ENCODE data around the gene LATS1. TPM values are rescaled to one million over a fixed set of nuclear protein-coding genes. Genes with fewer than 3 reads are reported as not detected.

Gene LATS1
- total and polyA plus RNA-seq, 8 donors, result 3.8 to 109 (median 18.8) TPM

DNA sequence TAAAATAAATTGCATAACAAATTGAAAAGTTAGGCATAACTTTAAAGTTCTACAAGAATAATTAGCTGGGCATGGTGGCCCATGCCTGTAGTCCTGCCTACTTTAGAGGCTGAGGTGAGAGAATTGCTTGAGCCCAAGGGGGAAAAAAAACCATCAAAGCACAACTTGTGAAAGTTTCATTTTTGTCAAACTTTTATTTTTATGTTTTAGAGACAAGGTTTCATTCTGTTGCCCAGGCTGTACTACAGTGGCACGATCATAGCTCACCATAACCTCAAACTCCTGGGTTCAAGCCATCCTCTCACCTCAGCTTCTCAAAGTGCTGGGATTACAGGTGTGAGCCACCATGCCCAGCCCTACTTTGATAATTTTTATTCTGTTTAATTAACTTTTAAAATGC lies 83.6 kb downstream of the LATS1 start:
- H3K9me3 ChIP-seq, result no peaks in the 10 kb centered on the region
- no peak for DNase-seq
- no peak overlapping the region for H3K27ac ChIP-seq
- no peak overlapping the region for H3K4me3 ChIP-seq
- intact Hi-C loops (cut with DNase I; ENCODE audit: low total_unique reads), result no loop called here
- peaks cover 0 to 4% (median 0%) of the 10 kb centered on the region in 4 donors for H3K4me1 ChIP-seq
- no peaks in the 10 kb centered on the region for H3K27me3 ChIP-seq
- peaks cover 4 to 59% (median 41%) of the 10 kb centered on the region in 4 donors for H3K36me3 ChIP-seq
- 92 to 100% (median 100%) methylated on average over 1 of the region's 1 CpG for WGBS, 5 donors
- TF ChIP-seq POLR2A (IDR thresholded peaks at IDR 0.05) (no peak), POLR2AphosphoS5 (IDR thresholded peaks at IDR 0.05) (no peak), EP300 (IDR thresholded peaks at IDR 0.05) (no peak)
- TF ChIP-seq, protein P1, sequence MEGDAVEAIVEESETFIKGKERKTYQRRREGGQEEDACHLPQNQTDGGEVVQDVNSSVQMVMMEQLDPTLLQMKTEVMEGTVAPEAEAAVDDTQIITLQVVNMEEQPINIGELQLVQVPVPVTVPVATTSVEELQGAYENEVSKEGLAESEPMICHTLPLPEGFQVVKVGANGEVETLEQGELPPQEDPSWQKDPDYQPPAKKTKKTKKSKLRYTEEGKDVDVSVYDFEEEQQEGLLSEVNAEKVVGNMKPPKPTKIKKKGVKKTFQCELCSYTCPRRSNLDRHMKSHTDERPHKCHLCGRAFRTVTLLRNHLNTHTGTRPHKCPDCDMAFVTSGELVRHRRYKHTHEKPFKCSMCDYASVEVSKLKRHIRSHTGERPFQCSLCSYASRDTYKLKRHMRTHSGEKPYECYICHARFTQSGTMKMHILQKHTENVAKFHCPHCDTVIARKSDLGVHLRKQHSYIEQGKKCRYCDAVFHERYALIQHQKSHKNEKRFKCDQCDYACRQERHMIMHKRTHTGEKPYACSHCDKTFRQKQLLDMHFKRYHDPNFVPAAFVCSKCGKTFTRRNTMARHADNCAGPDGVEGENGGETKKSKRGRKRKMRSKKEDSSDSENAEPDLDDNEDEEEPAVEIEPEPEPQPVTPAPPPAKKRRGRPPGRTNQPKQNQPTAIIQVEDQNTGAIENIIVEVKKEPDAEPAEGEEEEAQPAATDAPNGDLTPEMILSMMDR (IDR thresholded peaks at IDR 0.05), result no peak

DNA sequence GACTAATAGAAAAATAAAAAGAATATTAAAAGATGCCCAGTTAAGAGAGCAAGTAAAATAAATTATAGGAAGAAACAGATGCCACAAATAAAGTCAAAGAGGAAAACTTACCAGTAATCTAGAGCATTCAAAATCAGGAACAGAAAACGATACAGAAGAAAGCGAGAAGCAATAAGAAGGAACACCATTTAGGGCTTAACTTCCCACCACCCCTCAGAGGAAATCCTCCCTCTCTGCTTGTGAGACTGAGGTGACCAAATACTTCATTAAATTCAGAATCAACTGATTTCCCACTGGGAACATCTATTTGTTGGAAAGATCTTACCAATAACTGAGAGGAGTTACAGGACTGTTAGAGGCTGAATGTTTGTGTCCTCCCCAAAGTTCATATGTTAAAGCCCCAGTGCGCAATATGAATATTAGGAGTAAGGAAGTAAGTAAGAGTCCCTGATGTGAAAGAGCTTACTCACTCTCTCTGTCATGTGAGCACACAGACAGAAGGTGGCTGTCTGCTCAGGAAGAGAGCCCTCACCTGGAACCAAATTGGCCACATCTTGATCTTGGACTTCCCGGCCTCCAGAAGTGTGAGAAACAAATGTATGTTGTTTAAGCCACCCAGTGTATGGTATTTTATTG lies 88.9 kb downstream of the LATS1 start:
- H3K36me3 ChIP-seq, result peaks cover 0 to 53% (median 39%) of the 10 kb centered on the region in 4 donors
- no peak for DNase-seq
- peaks cover 0 to 4% (median 0%) of the 10 kb centered on the region in 4 donors for H3K4me1 ChIP-seq
- H3K27me3 ChIP-seq, result no peaks in the 10 kb centered on the region
- intact Hi-C loops (cut with DNase I; ENCODE audit: low total_unique reads), result no loop called here
- H3K4me3 ChIP-seq, result no peak overlapping the region
- 86 to 95% (median 92%) methylated on average over 4 of the region's 4 CpGs for WGBS, 5 donors
- H3K27ac ChIP-seq, result no peak overlapping the region
- no peaks in the 10 kb centered on the region for H3K9me3 ChIP-seq
- TF ChIP-seq POLR2A (IDR thresholded peaks at IDR 0.05) (no peak), EP300 (IDR thresholded peaks at IDR 0.05) (no peak), POLR2AphosphoS5 (IDR thresholded peaks at IDR 0.05) (no peak)
- TF ChIP-seq, protein P1 (IDR thresholded peaks at IDR 0.05), result no peak

DNA sequence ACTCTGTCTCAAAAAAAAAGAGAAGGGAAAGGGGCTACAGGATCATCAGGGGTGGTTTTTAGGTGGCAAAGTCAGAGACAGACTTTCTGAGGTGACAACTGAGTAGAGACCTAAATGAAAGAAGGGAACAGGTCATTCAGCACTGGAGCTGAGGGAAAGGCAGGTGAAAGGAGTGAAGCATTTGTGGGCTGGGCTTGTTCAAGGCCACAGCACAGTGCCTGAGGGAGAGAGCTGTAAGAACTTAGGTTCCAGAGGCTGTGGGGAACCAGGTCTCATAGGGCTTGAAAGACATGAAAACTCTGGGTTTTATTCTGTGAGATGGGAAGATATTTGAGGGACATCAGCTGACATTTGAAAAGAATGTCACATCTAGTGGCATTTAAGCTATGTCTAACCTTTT lies 90.2 kb downstream of the LATS1 start:
- intact Hi-C loops (cut with DNase I; ENCODE audit: low total_unique reads), result no loop called here
- DNase-seq, result no peak
- Histone ChIP-seq H3K27ac (no peak overlapping the region), H3K9me3 (no peaks in the 10 kb centered on the region), H3K4me3 (no peak overlapping the region), H3K4me1 (peaks cover 0 to 4% (median 0%) of the 10 kb centered on the region in 4 donors), H3K27me3 (no peaks in the 10 kb centered on the region), H3K36me3 (peaks cover 7 to 57% (median 51%) of the 10 kb centered on the region in 4 donors)
- no peak for TF ChIP-seq POLR2A (IDR thresholded peaks at IDR 0.05)
- no peak for TF ChIP-seq POLR2AphosphoS5 (IDR thresholded peaks at IDR 0.05)
- TF ChIP-seq EP300 (IDR thresholded peaks at IDR 0.05), result no peak
- TF ChIP-seq, protein P1 (IDR thresholded peaks at IDR 0.05), result no peak

DNA sequence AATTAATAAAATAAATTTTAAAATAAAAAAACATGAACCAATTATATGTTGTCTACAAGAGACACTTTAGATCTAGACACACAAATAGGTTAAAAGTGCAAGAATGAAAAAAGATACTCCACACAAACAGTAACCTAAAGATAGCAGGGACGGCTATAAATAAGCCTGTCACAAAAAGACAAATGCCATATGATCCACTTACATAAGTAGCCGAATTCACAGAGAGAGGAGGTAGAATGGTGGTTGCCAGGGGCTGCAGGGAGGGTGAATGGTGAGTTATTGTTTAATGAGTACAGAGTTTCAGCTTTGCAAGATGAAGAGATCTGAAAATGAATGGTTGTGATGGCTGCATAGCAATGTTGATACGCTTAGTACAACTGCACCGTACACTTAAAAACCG lies 102.1 kb downstream of the LATS1 start:
- intact Hi-C loops (cut with DNase I; ENCODE audit: low total_unique reads), result no loop called here

More for the DNA sequence above, 102.1 kb downstream of the LATS1 start:
- no peak overlapping the region for H3K27ac ChIP-seq
- no peaks in the 10 kb centered on the region for H3K4me1 ChIP-seq
- H3K27me3 ChIP-seq, result no peaks in the 10 kb centered on the region
- no peak for TF ChIP-seq POLR2A (IDR thresholded peaks at IDR 0.05)
- TF ChIP-seq POLR2AphosphoS5 (IDR thresholded peaks at IDR 0.05), result no peak
- TF ChIP-seq EP300 (IDR thresholded peaks at IDR 0.05), result no peak
- TF ChIP-seq, protein P1 (IDR thresholded peaks at IDR 0.05), result no peak
- 64 to 86% (median 73%) methylated on average over 5 of the region's 5 CpGs for WGBS, 5 donors
- DNase-seq, result peak in 1 of 2 donors; percentile 12
- peaks cover 6 to 63% (median 49%) of the 10 kb centered on the region in 4 donors for H3K36me3 ChIP-seq
- H3K9me3 ChIP-seq, result peaks cover 0 to 10% (median 6%) of the 10 kb centered on the region in 4 donors
- no peak overlapping the region for H3K4me3 ChIP-seq
